Fibroblast of the aortic adventitia (primary cell): ENCODE results near the gene TFEB. TPM values are rescaled to one million over a fixed set of nuclear protein-coding genes. Genes with fewer than 3 reads are reported as not detected.

ENCODE experiments used
- DNase-seq: peaks from one replicate; pipeline ENCODE4 v3.0.0-alpha.2; 2010; ENCODE audit warnings: low read depth
- H3K4me3 ChIP-seq: 2 replicates; pipeline ENCODE4 v1.5.1; 2011; ENCODE audit warnings: low read depth, mild to moderate bottlenecking, control low read depth, low read length, moderate library complexity
- total RNA-seq: library from RNA; depleted of rRNA; stranded (reverse); fragments of >200 nt; gene quantifications from 2 replicates; pipeline ENCODE4 v1.2.3, GENCODE V29; 2012; ENCODE audit warnings: low replicate concordance
- TF ChIP-seq, protein P1 (sequence below): IDR thresholded peaks from 2 replicates; pipeline ENCODE4 v1.5.1; 2011; ENCODE audit warnings: mild to moderate bottlenecking, low read length, control low read depth, inconsistent platforms; ENCODE audit not compliant: insufficient read depth

The TFEB gene
- total RNA-seq, 1 donor, result 5.1 TPM

DNA sequence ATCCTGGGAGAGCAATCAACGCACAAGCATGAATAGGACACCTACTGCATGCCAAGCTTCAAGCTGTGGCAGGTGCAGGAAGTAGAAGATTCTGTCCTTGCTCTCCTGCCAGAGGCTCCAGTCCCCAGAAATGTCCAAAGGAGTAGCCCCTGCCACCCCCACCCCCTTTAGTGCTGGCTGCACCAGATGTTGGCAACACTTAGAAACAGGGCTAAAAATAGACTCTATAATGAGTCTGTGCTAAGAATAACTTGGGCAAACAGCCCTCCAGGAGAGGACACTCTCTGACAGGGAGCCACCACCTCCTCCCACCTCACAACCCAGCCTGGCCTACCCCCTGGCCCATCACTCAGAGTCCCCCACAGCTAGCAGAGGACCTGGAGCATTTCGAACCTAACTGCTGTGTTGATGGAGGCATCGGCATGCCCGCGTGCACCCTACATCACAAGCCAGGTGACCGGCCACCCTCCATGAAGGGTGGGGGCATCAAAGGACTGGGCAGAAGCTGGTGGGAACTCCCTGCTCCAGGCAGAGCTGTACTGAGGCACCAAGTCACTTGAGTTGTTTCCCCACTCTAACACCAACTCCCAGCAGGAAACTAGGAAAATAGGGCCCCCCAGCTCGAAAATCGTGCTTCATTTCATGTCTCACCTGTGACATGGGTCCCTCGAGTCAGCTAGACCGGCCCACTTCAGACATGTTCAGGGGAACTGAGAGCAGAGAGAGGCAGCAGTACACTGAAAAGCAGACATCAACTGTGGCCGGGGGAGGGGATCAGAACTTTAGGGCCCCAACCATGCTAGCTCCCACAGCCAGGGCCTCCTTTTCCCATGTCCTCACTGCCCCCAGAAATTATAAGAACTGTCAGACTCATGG, 18.7 kb downstream of the TFEB start:
- TF ChIP-seq, protein P1, sequence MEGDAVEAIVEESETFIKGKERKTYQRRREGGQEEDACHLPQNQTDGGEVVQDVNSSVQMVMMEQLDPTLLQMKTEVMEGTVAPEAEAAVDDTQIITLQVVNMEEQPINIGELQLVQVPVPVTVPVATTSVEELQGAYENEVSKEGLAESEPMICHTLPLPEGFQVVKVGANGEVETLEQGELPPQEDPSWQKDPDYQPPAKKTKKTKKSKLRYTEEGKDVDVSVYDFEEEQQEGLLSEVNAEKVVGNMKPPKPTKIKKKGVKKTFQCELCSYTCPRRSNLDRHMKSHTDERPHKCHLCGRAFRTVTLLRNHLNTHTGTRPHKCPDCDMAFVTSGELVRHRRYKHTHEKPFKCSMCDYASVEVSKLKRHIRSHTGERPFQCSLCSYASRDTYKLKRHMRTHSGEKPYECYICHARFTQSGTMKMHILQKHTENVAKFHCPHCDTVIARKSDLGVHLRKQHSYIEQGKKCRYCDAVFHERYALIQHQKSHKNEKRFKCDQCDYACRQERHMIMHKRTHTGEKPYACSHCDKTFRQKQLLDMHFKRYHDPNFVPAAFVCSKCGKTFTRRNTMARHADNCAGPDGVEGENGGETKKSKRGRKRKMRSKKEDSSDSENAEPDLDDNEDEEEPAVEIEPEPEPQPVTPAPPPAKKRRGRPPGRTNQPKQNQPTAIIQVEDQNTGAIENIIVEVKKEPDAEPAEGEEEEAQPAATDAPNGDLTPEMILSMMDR, result no peak
- H3K4me3 ChIP-seq, result no peak overlapping the region
- no peak for DNase-seq

- TF ChIP-seq, protein P1, result no peak
- DNase-seq, result no peak
- H3K4me3 ChIP-seq, result no peak overlapping the region
Observed at GRCh38 chr6:41715795-41716515, 19.5 kb downstream of the TFEB start.

- no peak overlapping the region for H3K4me3 ChIP-seq
- no peak for DNase-seq
- TF ChIP-seq, protein P1, result no peak
Observed at GRCh38 chr6:41714556-41715273, 20.7 kb downstream of the TFEB start.

DNA sequence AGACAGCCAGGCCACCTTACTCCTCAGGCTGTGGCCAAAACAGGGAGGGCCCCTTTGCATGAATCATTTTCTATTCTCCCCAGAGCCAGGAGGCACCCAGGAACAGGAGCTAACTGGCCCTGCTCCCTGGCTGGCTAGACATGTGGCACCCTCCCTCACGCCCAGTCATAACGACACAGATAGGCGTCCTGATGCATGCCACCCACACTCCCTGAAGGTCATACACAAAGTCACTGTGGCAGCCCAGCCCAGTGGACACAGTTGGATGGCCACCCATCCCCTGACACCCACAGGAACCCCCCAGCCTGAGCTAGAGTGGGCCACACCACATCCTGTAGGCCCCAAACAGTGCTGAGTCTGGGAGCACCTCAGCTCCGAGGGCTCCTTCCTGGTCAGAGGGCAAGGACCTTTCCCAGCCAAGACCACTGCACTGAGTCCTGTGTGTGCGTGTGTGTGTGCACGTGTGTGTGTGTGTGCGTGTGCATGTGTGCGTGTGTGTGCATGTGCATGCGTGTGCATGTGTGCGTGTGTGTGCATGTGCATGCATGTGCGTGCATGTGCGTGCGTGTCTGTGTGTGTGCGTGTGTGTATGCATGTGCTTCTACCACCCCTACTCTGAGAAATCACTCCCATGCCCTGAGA, 21.6 kb downstream of the TFEB start:
- TF ChIP-seq, protein P1, result no peak
- no peak for DNase-seq

DNA sequence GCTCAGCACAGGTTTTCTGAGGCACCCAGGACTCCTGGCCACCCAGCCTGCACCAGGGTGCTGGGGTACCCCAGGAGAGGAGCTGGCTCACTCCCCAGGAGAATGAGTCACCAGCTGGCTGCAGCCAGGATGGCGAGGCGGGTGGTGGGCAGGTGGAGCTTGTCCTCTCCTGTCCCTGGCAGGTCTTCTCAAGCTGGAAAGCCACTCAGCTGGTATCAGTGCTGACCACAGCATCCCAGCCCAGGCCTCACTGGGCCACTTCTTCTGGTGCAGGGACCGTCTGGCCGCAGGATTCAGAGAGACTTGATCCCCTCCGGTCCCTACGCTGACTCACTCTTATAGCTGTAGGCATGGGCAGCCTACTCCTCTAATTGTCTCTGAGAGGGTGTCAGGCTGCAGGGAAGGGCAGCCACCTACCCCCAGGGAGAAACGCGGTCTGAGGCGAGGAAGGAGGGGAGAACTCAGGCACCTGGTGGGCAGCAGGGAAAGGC, 22.2 kb downstream of the TFEB start:
- no peak overlapping the region for H3K4me3 ChIP-seq
- TF ChIP-seq, protein P1, result no peak
- peak; percentile 46 for DNase-seq

More for the DNA sequence above, 21.6 kb downstream of the TFEB start:
- H3K4me3 ChIP-seq, result no peak overlapping the region

GRCh38 chr6:41712651-41713103, 22.7 kb downstream of the TFEB start:
- H3K4me3 ChIP-seq, result no peak overlapping the region
- DNase-seq, result peak; percentile 51
- TF ChIP-seq, protein P1, result no peak
